ENCODE results near the gene EHMT1. TPM values are rescaled to one million over a fixed set of nuclear protein-coding genes. Genes with fewer than 3 reads are reported as not detected.
A peak's percentile ranks its signal among the peaks of the same experiment; 100 is the strongest.

The EHMT1 gene
- total RNA-seq, 2 donors from 2014 or later = 137 to 139 TPM

DNA sequence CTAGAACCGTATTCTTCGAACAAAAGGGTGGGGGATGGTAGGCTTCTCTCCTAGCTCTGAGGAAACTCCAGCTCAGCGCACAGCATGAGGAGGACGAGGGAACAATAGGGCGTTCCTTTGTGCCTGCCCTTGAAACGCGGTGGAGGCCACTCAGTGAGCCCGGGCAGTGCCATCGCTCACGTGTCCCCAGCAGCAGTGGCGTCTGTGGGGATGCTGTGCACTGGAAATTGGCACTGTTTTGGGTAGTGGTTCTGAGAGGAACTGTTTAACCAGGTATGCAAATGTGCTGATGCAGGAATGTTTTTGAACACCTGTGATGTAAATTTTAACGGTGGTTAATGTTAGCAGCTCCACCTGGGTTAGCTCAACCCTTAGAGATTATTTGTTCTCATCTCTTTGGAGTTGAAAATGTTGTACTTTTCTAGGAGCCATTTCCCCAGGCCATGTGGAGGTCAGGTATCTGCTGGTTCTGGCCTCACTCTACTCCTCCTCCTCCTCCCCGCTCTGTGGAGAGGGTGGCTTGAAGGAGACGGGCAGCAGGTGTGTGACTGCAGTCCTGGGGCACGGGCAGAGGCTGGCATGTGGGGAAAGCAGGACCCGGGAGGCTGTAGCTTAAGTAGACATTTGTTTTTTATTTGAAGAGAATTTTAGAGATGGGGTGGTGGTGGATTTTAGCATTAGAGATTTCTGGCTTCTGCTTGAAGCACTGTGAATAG, 48.3 kb downstream of the EHMT1 start:
- peaks cover 66% of the 10 kb centered on the region for H3K4me1 Mint-ChIP-seq
- H3K27me3 ChIP-seq (ENCODE audit: control insufficient read depth, insufficient read depth, low read length, poor library complexity, severe bottlenecking) = no peaks in the 10 kb centered on the region
- DNase-seq = peak; percentile 90

DNA sequence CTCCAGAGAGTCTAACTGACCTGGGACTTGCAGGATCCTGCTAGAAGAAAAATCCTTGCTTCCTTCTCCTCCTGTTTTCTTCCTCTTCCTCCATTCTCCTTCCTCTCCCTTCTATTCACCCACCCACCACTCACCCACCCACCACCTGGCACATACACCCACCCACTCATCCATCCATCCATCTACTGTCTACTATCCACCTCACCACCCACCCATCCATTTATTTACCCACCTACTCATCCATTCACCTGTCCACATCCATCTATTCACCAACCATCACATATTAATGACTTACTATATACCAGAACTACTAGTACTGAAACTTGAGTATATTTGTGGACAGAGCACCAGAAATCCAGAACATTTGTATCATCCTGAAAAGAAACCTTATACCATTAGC, 49.4 kb downstream of the EHMT1 start:
- Histone ChIP-seq H3K4me1 (ENCODE audit: control insufficient read depth, insufficient read depth, low read length) (peaks cover 28% of the 10 kb centered on the region), H3K9me3 (ENCODE audit: control insufficient read depth, low read length) (no peaks in the 10 kb centered on the region), H3K36me3 (ENCODE audit: control insufficient read depth, insufficient read depth, low read length) (peaks cover 4% of the 10 kb centered on the region), H3K27me3 (ENCODE audit: control insufficient read depth, insufficient read depth, low read length, poor library complexity, severe bottlenecking) (no peaks in the 10 kb centered on the region), H3K4me3 (ENCODE audit: low read length) (no peak overlapping the region), H3K9ac (ENCODE audit: extremely low read depth, low read length, poor library complexity, severe bottlenecking) (no peak overlapping the region), H3K27ac (ENCODE audit: low read depth, low read length) (no peak overlapping the region)
- no peaks in the 10 kb centered on the region for H3K9me3 Mint-ChIP-seq
- peaks cover 67% of the 10 kb centered on the region for H3K4me1 Mint-ChIP-seq
- H3K4me3 Mint-ChIP-seq = no peak overlapping the region
- TF ChIP-seq, protein P1, sequence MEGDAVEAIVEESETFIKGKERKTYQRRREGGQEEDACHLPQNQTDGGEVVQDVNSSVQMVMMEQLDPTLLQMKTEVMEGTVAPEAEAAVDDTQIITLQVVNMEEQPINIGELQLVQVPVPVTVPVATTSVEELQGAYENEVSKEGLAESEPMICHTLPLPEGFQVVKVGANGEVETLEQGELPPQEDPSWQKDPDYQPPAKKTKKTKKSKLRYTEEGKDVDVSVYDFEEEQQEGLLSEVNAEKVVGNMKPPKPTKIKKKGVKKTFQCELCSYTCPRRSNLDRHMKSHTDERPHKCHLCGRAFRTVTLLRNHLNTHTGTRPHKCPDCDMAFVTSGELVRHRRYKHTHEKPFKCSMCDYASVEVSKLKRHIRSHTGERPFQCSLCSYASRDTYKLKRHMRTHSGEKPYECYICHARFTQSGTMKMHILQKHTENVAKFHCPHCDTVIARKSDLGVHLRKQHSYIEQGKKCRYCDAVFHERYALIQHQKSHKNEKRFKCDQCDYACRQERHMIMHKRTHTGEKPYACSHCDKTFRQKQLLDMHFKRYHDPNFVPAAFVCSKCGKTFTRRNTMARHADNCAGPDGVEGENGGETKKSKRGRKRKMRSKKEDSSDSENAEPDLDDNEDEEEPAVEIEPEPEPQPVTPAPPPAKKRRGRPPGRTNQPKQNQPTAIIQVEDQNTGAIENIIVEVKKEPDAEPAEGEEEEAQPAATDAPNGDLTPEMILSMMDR (conservative IDR thresholded peaks at IDR 0.05) = no peak
- peaks cover 21% of the 10 kb centered on the region for H3K36me3 Mint-ChIP-seq (ENCODE audit: low read depth)
- H3K27ac Mint-ChIP-seq = no peak overlapping the region
- no peaks in the 10 kb centered on the region for H3K27me3 Mint-ChIP-seq (ENCODE audit: insufficient read depth)
- DNase-seq = no peak

More for the DNA sequence above, 48.3 kb downstream of the EHMT1 start:
- Histone ChIP-seq H3K27ac (ENCODE audit: low read depth, low read length) (peak overlapping the region; percentile 64), H3K36me3 (ENCODE audit: control insufficient read depth, insufficient read depth, low read length) (peaks cover 4% of the 10 kb centered on the region), H3K9me3 (ENCODE audit: control insufficient read depth, low read length) (no peaks in the 10 kb centered on the region), H3K4me3 (ENCODE audit: low read length) (no peak overlapping the region), H3K4me1 (ENCODE audit: control insufficient read depth, insufficient read depth, low read length) (peaks cover 28% of the 10 kb centered on the region), H3K9ac (ENCODE audit: extremely low read depth, low read length, poor library complexity, severe bottlenecking) (peak overlapping the region; percentile 44)
- H3K4me3 Mint-ChIP-seq = peak overlapping the region; percentile 40
- no peaks in the 10 kb centered on the region for H3K9me3 Mint-ChIP-seq
- H3K36me3 Mint-ChIP-seq (ENCODE audit: low read depth) = peaks cover 24% of the 10 kb centered on the region
- 22 to 31% methylated on average over 8 to 16 of the region's 16 CpGs for WGBS, 2 experiments (ENCODE audit: insufficient coverage in 1 of 2, insufficient read length in 1 of 2)
- TF ChIP-seq, protein P1 (conservative IDR thresholded peaks at IDR 0.05) = no peak
- H3K27ac Mint-ChIP-seq = peak overlapping the region; percentile 96
- no peaks in the 10 kb centered on the region for H3K27me3 Mint-ChIP-seq (ENCODE audit: insufficient read depth)

DNA sequence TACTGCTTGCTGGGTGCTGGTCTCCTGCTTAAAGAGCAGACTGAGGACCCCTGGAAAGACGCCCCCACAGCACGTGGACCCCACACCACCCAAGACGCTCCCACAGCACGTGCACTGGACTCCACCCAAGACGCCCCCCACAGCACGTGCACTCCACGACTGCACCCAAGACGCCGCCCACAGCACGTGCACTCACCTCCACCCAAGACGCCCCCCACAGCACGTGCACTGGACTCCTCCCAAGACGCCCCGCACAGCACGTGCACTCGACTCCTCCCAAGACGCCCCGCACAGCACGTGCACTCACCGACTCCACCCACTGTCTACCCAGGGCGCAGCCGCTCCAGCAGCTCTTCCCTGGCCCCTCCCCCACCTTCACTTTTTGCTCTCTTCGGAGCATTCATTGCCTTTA, 50.5 kb downstream of the EHMT1 start:
- WGBS, 2 experiments (ENCODE audit: insufficient coverage in 1 of 2, insufficient read length in 1 of 2) = 91 to 92% methylated on average over 20 to 23 of the region's 23 CpGs
- DNase-seq = no peak
- peak overlapping the region; percentile 50 for H3K27ac Mint-ChIP-seq
- TF ChIP-seq, protein P1 (conservative IDR thresholded peaks at IDR 0.05) = no peak
- peaks cover 4% of the 10 kb centered on the region for H3K36me3 ChIP-seq (ENCODE audit: control insufficient read depth, insufficient read depth, low read length)
- H3K4me1 ChIP-seq (ENCODE audit: control insufficient read depth, insufficient read depth, low read length) = peaks cover 33% of the 10 kb centered on the region
- peaks cover 71% of the 10 kb centered on the region for H3K4me1 Mint-ChIP-seq
- H3K9me3 Mint-ChIP-seq = no peaks in the 10 kb centered on the region
- H3K4me3 Mint-ChIP-seq = no peak overlapping the region
- no peak overlapping the region for H3K4me3 ChIP-seq (ENCODE audit: low read length)
- no peaks in the 10 kb centered on the region for H3K9me3 ChIP-seq (ENCODE audit: control insufficient read depth, low read length)
- H3K27me3 Mint-ChIP-seq (ENCODE audit: insufficient read depth) = no peaks in the 10 kb centered on the region
- no peak overlapping the region for H3K9ac ChIP-seq (ENCODE audit: extremely low read depth, low read length, poor library complexity, severe bottlenecking)
- peaks cover 21% of the 10 kb centered on the region for H3K36me3 Mint-ChIP-seq (ENCODE audit: low read depth)
- H3K27me3 ChIP-seq (ENCODE audit: control insufficient read depth, insufficient read depth, low read length, poor library complexity, severe bottlenecking) = no peaks in the 10 kb centered on the region
- no peak overlapping the region for H3K27ac ChIP-seq (ENCODE audit: low read depth, low read length)
